Hepatocyte (in vitro differentiated cells): ENCODE measurements around the gene VSIG8.

ENCODE experiments used
- EZH2 ChIP-seq: fragments of 200-600 bp; sonication (generic); IDR thresholded peaks from 2 replicates; pipeline ENCODE4 v1.6.1; 2016; ENCODE audit warnings: antibody characterized with exemption, mild to moderate bottlenecking, borderline replicate concordance
- EZH2phosphoT487 ChIP-seq: fragments of 200-600 bp; sonication (generic); IDR thresholded peaks from one replicate; pipeline ENCODE4 v1.6.1; 2018; ENCODE audit warnings: antibody characterized with exemption, mild to moderate bottlenecking, low read depth, moderate library complexity; ENCODE audit not compliant: unreplicated experiment, severe bottlenecking
- TF ChIP-seq, protein P1 (sequence below): fragments of 200-600 bp; sonication (generic); IDR thresholded peaks from 2 replicates; pipeline ENCODE4 v1.5.1; 2016; ENCODE audit warnings: antibody characterized with exemption, mild to moderate bottlenecking; ENCODE audit not compliant: poor library complexity

DNA sequence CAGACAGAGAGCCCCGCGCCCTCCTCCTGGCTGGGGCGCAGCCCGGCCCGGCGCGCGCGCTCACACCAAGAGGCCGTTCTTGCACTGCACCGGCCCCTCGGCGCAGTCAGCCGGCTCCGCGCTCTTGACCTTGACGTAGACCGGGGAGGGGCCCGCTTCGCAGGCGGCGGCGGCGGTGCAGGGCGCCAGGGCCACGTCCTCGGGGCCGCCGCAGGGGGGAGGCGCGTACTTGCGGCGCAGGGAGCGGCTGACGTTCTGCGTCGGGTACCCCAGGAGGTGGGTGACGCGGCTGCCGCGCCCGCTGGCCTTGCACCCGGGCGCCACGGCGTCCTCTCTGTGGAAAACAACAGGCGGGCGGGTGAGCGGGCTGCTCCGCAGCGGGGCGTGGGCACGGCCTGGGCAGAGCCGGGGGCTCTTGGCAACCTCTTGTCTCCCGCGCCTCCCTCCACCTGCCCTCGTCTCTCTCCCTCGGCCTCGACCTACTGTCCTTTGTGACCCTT is 7.7 kb downstream of the VSIG8 start:
- TF ChIP-seq, protein P1, sequence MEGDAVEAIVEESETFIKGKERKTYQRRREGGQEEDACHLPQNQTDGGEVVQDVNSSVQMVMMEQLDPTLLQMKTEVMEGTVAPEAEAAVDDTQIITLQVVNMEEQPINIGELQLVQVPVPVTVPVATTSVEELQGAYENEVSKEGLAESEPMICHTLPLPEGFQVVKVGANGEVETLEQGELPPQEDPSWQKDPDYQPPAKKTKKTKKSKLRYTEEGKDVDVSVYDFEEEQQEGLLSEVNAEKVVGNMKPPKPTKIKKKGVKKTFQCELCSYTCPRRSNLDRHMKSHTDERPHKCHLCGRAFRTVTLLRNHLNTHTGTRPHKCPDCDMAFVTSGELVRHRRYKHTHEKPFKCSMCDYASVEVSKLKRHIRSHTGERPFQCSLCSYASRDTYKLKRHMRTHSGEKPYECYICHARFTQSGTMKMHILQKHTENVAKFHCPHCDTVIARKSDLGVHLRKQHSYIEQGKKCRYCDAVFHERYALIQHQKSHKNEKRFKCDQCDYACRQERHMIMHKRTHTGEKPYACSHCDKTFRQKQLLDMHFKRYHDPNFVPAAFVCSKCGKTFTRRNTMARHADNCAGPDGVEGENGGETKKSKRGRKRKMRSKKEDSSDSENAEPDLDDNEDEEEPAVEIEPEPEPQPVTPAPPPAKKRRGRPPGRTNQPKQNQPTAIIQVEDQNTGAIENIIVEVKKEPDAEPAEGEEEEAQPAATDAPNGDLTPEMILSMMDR, result no peak
- TF ChIP-seq EZH2phosphoT487, result no peak
- no peak for TF ChIP-seq EZH2
